Measurements from ENCODE around the gene FAM228A.

FAM228A gene

DNA sequence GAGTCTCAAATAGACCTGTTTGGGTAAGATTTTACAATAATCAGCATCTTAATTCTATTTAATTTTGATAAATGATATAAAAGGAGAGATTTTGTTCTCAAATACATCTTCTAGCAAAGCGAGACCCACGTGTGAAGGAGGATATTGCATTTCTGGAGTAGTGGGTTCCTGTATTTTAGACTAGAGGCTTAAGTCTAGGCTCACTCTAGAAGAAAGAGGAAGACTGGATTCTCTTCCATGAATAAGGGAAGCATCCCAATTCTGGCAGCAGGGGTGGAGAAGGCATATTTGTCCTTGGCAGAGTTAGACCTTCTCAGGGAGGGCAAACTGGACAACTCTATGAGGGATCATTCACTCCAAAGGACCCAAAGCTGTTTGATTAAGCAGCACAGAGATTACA is 11.3 kb upstream of the FAM228A start:
- no peak overlapping the region for H3K4ac ChIP-seq (ENCODE audit: low read length)
- no CpG with 5 or more reads among the region's 2 CpGs for WGBS, 2 donors (ENCODE audit: extremely low coverage in 2 of 2, insufficient read length in 2 of 2, insufficient replicate concordance in 1 of 2)

DNA sequence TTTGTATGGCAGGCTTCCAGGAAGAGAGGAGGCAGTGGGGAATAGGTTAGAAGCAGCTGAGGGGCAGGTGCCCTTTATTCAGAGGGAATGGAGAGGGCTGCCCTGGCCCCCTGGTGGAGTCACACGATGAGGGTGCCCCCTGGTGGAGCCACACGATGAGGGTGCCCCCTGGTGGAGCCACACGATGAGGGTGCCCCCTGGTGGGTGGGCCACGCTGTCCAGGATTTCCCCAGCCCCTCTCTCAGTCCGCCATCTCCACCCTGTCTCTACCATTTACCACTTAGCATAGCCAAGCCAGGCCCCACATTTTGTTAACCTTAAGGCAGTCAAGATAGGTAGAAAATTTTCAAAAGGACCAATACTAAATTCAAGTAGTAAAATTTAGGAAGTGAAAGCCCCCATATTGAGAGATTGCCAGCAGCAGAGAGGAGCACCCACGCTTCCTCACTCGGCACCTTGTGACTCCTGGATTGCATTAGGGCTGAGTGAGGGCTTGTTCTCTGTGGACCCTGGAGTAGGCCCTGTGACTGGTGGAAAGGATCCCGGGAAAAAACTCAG is 10.4 kb upstream of the FAM228A start:
- H3K27ac ChIP-seq (replicated peaks; ENCODE audit: low read length), result no peak overlapping the region
- H3K9ac ChIP-seq (ENCODE audit: low read depth, low read length, poor library complexity), result no peak overlapping the region
- H3K9me3 ChIP-seq (replicated peaks in 1 of 2; ENCODE audit: control insufficient read depth in 2 of 2, insufficient read depth in 1 of 2, low read depth in 1 of 2, low read length in 2 of 2), result peaks cover 0 to 9% of the 10 kb centered on the region in 2 donors
- H4K91ac ChIP-seq (ENCODE audit: low read depth, low read length, poor library complexity), result no peak overlapping the region
- no peak overlapping the region for H4K8ac ChIP-seq (ENCODE audit: low read depth, low read length)
- no peak overlapping the region for H2BK15ac ChIP-seq (ENCODE audit: low read length)
- no peaks in the 10 kb centered on the region for H3K4me1 ChIP-seq (ENCODE audit: control insufficient read depth in 2 of 2, insufficient read depth in 1 of 2, low read depth in 1 of 2, low read length in 2 of 2)
- no peak overlapping the region for H2BK120ac ChIP-seq (ENCODE audit: low read depth, low read length)
- H3K4ac ChIP-seq (ENCODE audit: low read length), result no peak overlapping the region
- no peak overlapping the region for H3K18ac ChIP-seq (ENCODE audit: low read length)
- H3K23ac ChIP-seq (ENCODE audit: low read depth, low read length, poor library complexity), result no peak overlapping the region
- no peak overlapping the region for H3K4me2 ChIP-seq (ENCODE audit: insufficient read depth, low read length, poor library complexity, severe bottlenecking)
- no peak overlapping the region for H2AFZ ChIP-seq (ENCODE audit: low read length)
- no peak for DNase-seq (ENCODE audit: low spot score)
- no peaks in the 10 kb centered on the region for H3K27me3 ChIP-seq (ENCODE audit: control insufficient read depth in 3 of 3, insufficient read depth in 3 of 3, low read depth in 1 of 3, low read length in 3 of 3)
- H3K79me1 ChIP-seq (ENCODE audit: low read depth, low read length), result no peaks in the 10 kb centered on the region
- no peak overlapping the region for H2BK5ac ChIP-seq (ENCODE audit: low read length)
- H3K4me3 ChIP-seq (ENCODE audit: low read length in 2 of 2), result no peak overlapping the region
- no peak overlapping the region for H2BK12ac ChIP-seq (ENCODE audit: low read length)
- H3K36me3 ChIP-seq (replicated peaks in 1 of 2; ENCODE audit: control insufficient read depth in 2 of 2, insufficient read depth in 2 of 2, low read length in 2 of 2), result no peaks in the 10 kb centered on the region
- WGBS, 2 donors (ENCODE audit: extremely low coverage in 2 of 2, insufficient read length in 2 of 2, insufficient replicate concordance in 1 of 2), result no CpG with 5 or more reads among the region's 8 CpGs
- H2AK5ac ChIP-seq (ENCODE audit: low read depth, low read length), result no peak overlapping the region
- H3K14ac ChIP-seq (ENCODE audit: low read length), result no peak overlapping the region

More for the DNA sequence above, 11.3 kb upstream of the FAM228A start:
- no peak overlapping the region for H3K27ac ChIP-seq (replicated peaks; ENCODE audit: low read length)
- H2AFZ ChIP-seq (ENCODE audit: low read length), result no peak overlapping the region
- H3K4me1 ChIP-seq (ENCODE audit: control insufficient read depth in 2 of 2, insufficient read depth in 1 of 2, low read depth in 1 of 2, low read length in 2 of 2), result no peaks in the 10 kb centered on the region
- H2BK12ac ChIP-seq (ENCODE audit: low read length), result no peak overlapping the region
- H2BK5ac ChIP-seq (ENCODE audit: low read length), result no peak overlapping the region
- H2AK5ac ChIP-seq (ENCODE audit: low read depth, low read length), result no peak overlapping the region
- H2BK15ac ChIP-seq (ENCODE audit: low read length), result no peak overlapping the region
- H3K14ac ChIP-seq (ENCODE audit: low read length), result no peak overlapping the region
- no peaks in the 10 kb centered on the region for H3K36me3 ChIP-seq (replicated peaks in 1 of 2; ENCODE audit: control insufficient read depth in 2 of 2, insufficient read depth in 2 of 2, low read length in 2 of 2)
- H3K4me3 ChIP-seq (ENCODE audit: low read length in 2 of 2), result no peak overlapping the region
- H4K8ac ChIP-seq (ENCODE audit: low read depth, low read length), result no peak overlapping the region
- H4K91ac ChIP-seq (ENCODE audit: low read depth, low read length, poor library complexity), result no peak overlapping the region
- H3K18ac ChIP-seq (ENCODE audit: low read length), result no peak overlapping the region
- no peak overlapping the region for H3K9ac ChIP-seq (ENCODE audit: low read depth, low read length, poor library complexity)
- no peaks in the 10 kb centered on the region for H3K27me3 ChIP-seq (ENCODE audit: control insufficient read depth in 3 of 3, insufficient read depth in 3 of 3, low read depth in 1 of 3, low read length in 3 of 3)
- no peak overlapping the region for H2BK120ac ChIP-seq (ENCODE audit: low read depth, low read length)
- DNase-seq (ENCODE audit: low spot score), result no peak
- no peaks in the 10 kb centered on the region for H3K79me1 ChIP-seq (ENCODE audit: low read depth, low read length)
- no peak overlapping the region for H3K23ac ChIP-seq (ENCODE audit: low read depth, low read length, poor library complexity)
- H3K4me2 ChIP-seq (ENCODE audit: insufficient read depth, low read length, poor library complexity, severe bottlenecking), result no peak overlapping the region
- peaks cover 0 to 13% of the 10 kb centered on the region in 2 donors for H3K9me3 ChIP-seq (replicated peaks in 1 of 2; ENCODE audit: control insufficient read depth in 2 of 2, insufficient read depth in 1 of 2, low read depth in 1 of 2, low read length in 2 of 2)

DNA sequence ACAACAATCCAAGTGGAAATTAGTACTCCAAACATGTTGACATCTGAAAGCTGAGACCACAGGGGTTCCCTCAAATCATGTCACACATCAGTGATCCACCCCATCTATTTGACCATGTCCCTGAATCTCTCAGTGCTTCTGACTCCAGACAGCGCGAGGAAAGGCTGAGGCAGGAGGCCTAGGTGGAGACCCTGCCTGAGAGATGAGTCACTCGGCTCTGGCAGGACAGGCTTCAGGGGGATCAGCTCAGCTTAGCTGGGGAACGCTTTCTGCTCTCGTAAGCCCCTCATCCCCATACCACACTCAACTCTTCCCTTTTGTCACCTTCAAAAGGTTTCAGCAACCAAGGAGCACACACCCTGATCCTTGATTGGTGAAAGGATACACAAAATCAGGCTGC is 5.8 kb upstream of the FAM228A start:
- H3K23ac ChIP-seq (ENCODE audit: low read depth, low read length, poor library complexity), result no peak overlapping the region
- no peak overlapping the region for H3K4me2 ChIP-seq (ENCODE audit: insufficient read depth, low read length, poor library complexity, severe bottlenecking)
- H3K79me1 ChIP-seq (ENCODE audit: low read depth, low read length), result no peaks in the 10 kb centered on the region
- no peak overlapping the region for H2BK120ac ChIP-seq (ENCODE audit: low read depth, low read length)
- H3K14ac ChIP-seq (ENCODE audit: low read length), result no peak overlapping the region
- no CpG with 5 or more reads among the region's 5 CpGs for WGBS, 2 donors (ENCODE audit: extremely low coverage in 2 of 2, insufficient read length in 2 of 2, insufficient replicate concordance in 1 of 2)
- no peak overlapping the region for H4K8ac ChIP-seq (ENCODE audit: low read depth, low read length)
- DNase-seq (ENCODE audit: low spot score), result no peak
- H3K9me3 ChIP-seq (replicated peaks in 1 of 2; ENCODE audit: control insufficient read depth in 2 of 2, insufficient read depth in 1 of 2, low read depth in 1 of 2, low read length in 2 of 2), result no peaks in the 10 kb centered on the region
- no peak overlapping the region for H2BK12ac ChIP-seq (ENCODE audit: low read length)
- no peak overlapping the region for H3K18ac ChIP-seq (ENCODE audit: low read length)
- no peak overlapping the region for H3K9ac ChIP-seq (ENCODE audit: low read depth, low read length, poor library complexity)
- H2BK15ac ChIP-seq (ENCODE audit: low read length), result no peak overlapping the region
- H2AFZ ChIP-seq (ENCODE audit: low read length), result no peak overlapping the region
- no peaks in the 10 kb centered on the region for H3K36me3 ChIP-seq (replicated peaks in 1 of 2; ENCODE audit: control insufficient read depth in 2 of 2, insufficient read depth in 2 of 2, low read length in 2 of 2)
- H3K27me3 ChIP-seq (ENCODE audit: control insufficient read depth in 3 of 3, insufficient read depth in 3 of 3, low read depth in 1 of 3, low read length in 3 of 3), result no peaks in the 10 kb centered on the region
- H2AK5ac ChIP-seq (ENCODE audit: low read depth, low read length), result no peak overlapping the region
- H3K4ac ChIP-seq (ENCODE audit: low read length), result no peak overlapping the region
- no peak overlapping the region for H3K4me3 ChIP-seq (ENCODE audit: low read length in 2 of 2)
- no peaks in the 10 kb centered on the region for H3K4me1 ChIP-seq (ENCODE audit: control insufficient read depth in 2 of 2, insufficient read depth in 1 of 2, low read depth in 1 of 2, low read length in 2 of 2)
- no peak overlapping the region for H3K27ac ChIP-seq (replicated peaks; ENCODE audit: low read length)
- no peak overlapping the region for H2BK5ac ChIP-seq (ENCODE audit: low read length)
- no peak overlapping the region for H4K91ac ChIP-seq (ENCODE audit: low read depth, low read length, poor library complexity)

DNA sequence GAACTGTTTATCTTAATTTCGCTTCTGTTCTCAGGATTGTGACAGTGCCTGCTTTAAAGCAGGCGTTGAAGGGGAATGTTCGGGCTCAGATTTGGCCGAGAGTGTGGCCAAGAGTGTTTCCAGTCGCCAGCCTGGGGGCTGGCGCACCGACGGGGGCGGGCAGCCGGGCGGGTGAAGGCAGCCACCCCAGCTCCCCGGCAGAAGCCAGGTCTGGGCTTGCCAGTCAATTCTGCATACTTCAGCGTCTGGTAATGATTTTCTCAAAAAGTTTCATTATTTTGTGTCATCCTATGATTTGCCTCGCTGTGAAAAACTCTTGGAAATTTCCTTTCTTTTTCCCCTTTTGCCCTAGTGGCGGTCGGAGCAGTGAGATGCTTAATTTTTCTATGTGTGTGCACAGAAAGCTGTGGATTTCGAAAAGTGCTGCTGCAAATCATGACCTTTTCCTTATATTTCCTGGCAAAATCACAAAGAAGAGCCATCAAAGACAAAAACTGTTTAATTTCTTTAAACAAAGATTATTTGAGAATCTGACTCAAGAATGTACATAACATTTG is 856 bp downstream of the FAM228A start:
- Histone ChIP-seq H3K36me3 (replicated peaks in 1 of 2; ENCODE audit: control insufficient read depth in 2 of 2, insufficient read depth in 2 of 2, low read length in 2 of 2) (no peaks in the 10 kb centered on the region), H4K91ac (ENCODE audit: low read depth, low read length, poor library complexity) (no peak overlapping the region), H2BK15ac (ENCODE audit: low read length) (no peak overlapping the region), H3K79me1 (ENCODE audit: low read depth, low read length) (no peaks in the 10 kb centered on the region), H3K14ac (ENCODE audit: low read length) (no peak overlapping the region), H3K9me3 (replicated peaks in 1 of 2; ENCODE audit: control insufficient read depth in 2 of 2, insufficient read depth in 1 of 2, low read depth in 1 of 2, low read length in 2 of 2) (no peaks in the 10 kb centered on the region), H3K9ac (ENCODE audit: low read depth, low read length, poor library complexity) (no peak overlapping the region), H2AFZ (ENCODE audit: low read length) (no peak overlapping the region), H3K4ac (ENCODE audit: low read length) (no peak overlapping the region), H3K4me1 (ENCODE audit: control insufficient read depth in 2 of 2, insufficient read depth in 1 of 2, low read depth in 1 of 2, low read length in 2 of 2) (no peaks in the 10 kb centered on the region), H3K4me2 (ENCODE audit: insufficient read depth, low read length, poor library complexity, severe bottlenecking) (no peak overlapping the region), H2BK120ac (ENCODE audit: low read depth, low read length) (no peak overlapping the region), H4K8ac (ENCODE audit: low read depth, low read length) (no peak overlapping the region), H3K27me3 (ENCODE audit: control insufficient read depth in 3 of 3, insufficient read depth in 3 of 3, low read depth in 1 of 3, low read length in 3 of 3) (peaks cover 0 to 11% (median 0%) of the 10 kb centered on the region in 3 experiments), H2BK5ac (ENCODE audit: low read length) (no peak overlapping the region), H3K18ac (ENCODE audit: low read length) (no peak overlapping the region), H2BK12ac (ENCODE audit: low read length) (no peak overlapping the region), H3K27ac (replicated peaks; ENCODE audit: low read length) (no peak overlapping the region), H2AK5ac (ENCODE audit: low read depth, low read length) (no peak overlapping the region), H3K23ac (ENCODE audit: low read depth, low read length, poor library complexity) (no peak overlapping the region), H3K4me3 (ENCODE audit: low read length in 2 of 2) (no peak overlapping the region)
- no peak for DNase-seq (ENCODE audit: low spot score)
- no CpG with 5 or more reads among the region's 17 CpGs for whole genome bisulfite sequencing, 2 donors (ENCODE audit: extremely low coverage in 2 of 2, insufficient read length in 2 of 2, insufficient replicate concordance in 1 of 2)
